H1 (cell line): Measurements from ENCODE around the gene LPAR4. TPM values are rescaled to one million over a fixed set of nuclear protein-coding genes. Genes with fewer than 3 reads are reported as not detected.

Experiments used
- CTCF ChIA-PET: fragments of 300-600 bp; sonication (Branson Sonifier 250); formaldehyde crosslinking; loops from one replicate; lab custom pipeline; 2021; ENCODE audit not compliant: partially characterized antibody; lab: Charles Lee
- POLR2A ChIA-PET: fragments of 300-600 bp; sonication (Branson Sonifier 250); formaldehyde crosslinking; loops from one replicate; lab custom pipeline; 2021; ENCODE audit warnings: inconsistent platforms; ENCODE audit not compliant: partially characterized antibody; lab: Charles Lee
- DNase-seq, 2 experiments: peaks; one replicate each; pipeline versions ENCODE4 v3.0.0 to v3.0.0-alpha.2; 2010 to 2022; ENCODE audit warnings: low spot score in 2 of 2, low read depth in 1 of 2, mixed read lengths in 1 of 2
- FAIRE-seq: peaks from 2 replicates; lab custom pipeline; 2011; peaks lifted over from hg19 to GRCh38; lab: Jason Lieb, UNC
- H2AFZ ChIP-seq: 2 replicates; pipeline ENCODE4 v1.8.1; 2012; ENCODE audit warnings: low read length, inconsistent platforms
- H2AK5ac ChIP-seq: 2 replicates; pipeline ENCODE4 v1.6.1; 2013; ENCODE audit warnings: low read depth, low read length
- H2BK120ac ChIP-seq: replicated peaks from 2 replicates; pipeline ENCODE3; 2013; ENCODE audit warnings: low read depth, low read length, inconsistent platforms
- H2BK12ac ChIP-seq: 2 replicates; pipeline ENCODE4 v1.6.1; 2013; ENCODE audit warnings: low read depth, low read length
- H2BK15ac ChIP-seq: 2 replicates; pipeline ENCODE4 v1.6.1; 2013; ENCODE audit warnings: low read length
- H2BK20ac ChIP-seq: 2 replicates; pipeline ENCODE4 v1.6.1; 2013; ENCODE audit warnings: low read length
- H2BK5ac ChIP-seq: 2 replicates; pipeline ENCODE4 v1.6.1; 2013; ENCODE audit warnings: low read depth, low read length
- H3K14ac ChIP-seq: 2 replicates; pipeline ENCODE4 v1.6.1; 2013; ENCODE audit warnings: inconsistent platforms; ENCODE audit not compliant: insufficient read length
- H3K18ac ChIP-seq: 2 replicates; pipeline ENCODE4 v1.6.1; 2013; ENCODE audit warnings: low read length; ENCODE audit errors: extremely low read depth
- H3K23ac ChIP-seq: 2 replicates; pipeline ENCODE4 v1.6.1; 2013; ENCODE audit warnings: inconsistent platforms; ENCODE audit not compliant: insufficient read length
- H3K23me2 ChIP-seq: 2 replicates; pipeline ENCODE4 v1.6.1; 2013; ENCODE audit warnings: low read depth, low read length
- H3K27ac ChIP-seq: 2 replicates; pipeline ENCODE4 v1.6.1; 2011; ENCODE audit warnings: low read depth, low read length, inconsistent platforms
- H3K27me3 ChIP-seq, 4 experiments: replicated peaks in 1 of 4; 1 replicate in 1 of 4; 2 replicates in 3 of 4; pipeline versions ENCODE4 v1.6.1 to v1.8.1; 2011 to 2013; ENCODE audit warnings: low read length in 3 of 4, mild to moderate bottlenecking in 3 of 4, inconsistent platforms in 2 of 4, mixed read lengths in 2 of 4, moderate library complexity in 1 of 4; ENCODE audit not compliant: control insufficient read depth in 3 of 4, insufficient read depth in 3 of 4; ENCODE audit errors: extremely low read depth in 1 of 4
- H3K36me3 ChIP-seq, 4 experiments: 2 replicates each; pipeline versions ENCODE4 v1.6.1 to v1.8.1; 2011 to 2013; ENCODE audit warnings: mild to moderate bottlenecking in 4 of 4, low read length in 3 of 4, moderate library complexity in 2 of 4, control low read depth in 1 of 4, inconsistent platforms in 1 of 4; ENCODE audit not compliant: insufficient read depth in 4 of 4, control insufficient read depth in 2 of 4
- H3K4ac ChIP-seq: replicated peaks from 2 replicates; pipeline ENCODE3; 2013; ENCODE audit warnings: low read length, low read depth, mixed read lengths, inconsistent platforms; ENCODE audit not compliant: insufficient read length
- H3K4me1 ChIP-seq, 4 experiments: replicated peaks in 1 of 4; 1 replicate in 1 of 4; 2 replicates in 3 of 4; pipeline versions ENCODE4 v1.6.1 to v1.8.1; 2011 to 2013; ENCODE audit warnings: low read length in 3 of 4, inconsistent platforms in 2 of 4, mixed read lengths in 1 of 4; ENCODE audit not compliant: insufficient read depth in 4 of 4, control insufficient read depth in 3 of 4
- H3K4me2 ChIP-seq, 2 experiments: 2 replicates each; pipeline versions ENCODE4 v1.6.1 to v1.8.1; 2011 to 2013; ENCODE audit warnings: low read depth in 2 of 2, low read length in 2 of 2, control low read depth in 1 of 2, inconsistent platforms in 1 of 2, mild to moderate bottlenecking in 1 of 2; ENCODE audit not compliant: insufficient read depth in 1 of 2
- H3K4me3 ChIP-seq, 4 experiments: fragments of 200-600, 300-600 bp in 1 of 4; sonication (generic), shearing (Covaris generic), sonication (Bioruptor Twin) in 1 of 4; 2 replicates each; pipeline versions ENCODE4 v1.5.1 to v1.8.1; 2011 to 2016; ENCODE audit warnings: low read length in 4 of 4, low read depth in 3 of 4, control low read depth in 2 of 4, inconsistent platforms in 2 of 4, mild to moderate bottlenecking in 2 of 4, mixed read lengths in 1 of 4, moderate library complexity in 1 of 4; ENCODE audit not compliant: insufficient read depth in 2 of 4; ENCODE audit errors: extremely low read depth in 1 of 4
- H3K56ac ChIP-seq: replicated peaks from 2 replicates; pipeline ENCODE3; 2013; ENCODE audit warnings: low read depth, mild to moderate bottlenecking, mixed read lengths, low read length, inconsistent platforms; ENCODE audit not compliant: insufficient read length
- H3K79me1 ChIP-seq: 2 replicates; pipeline ENCODE4 v1.6.1; 2013; ENCODE audit warnings: low read depth, low read length, control low read depth
- H3K79me2 ChIP-seq, 2 experiments: 2 replicates each; pipeline versions ENCODE4 v1.6.1 to v1.8.1; 2012 to 2013; ENCODE audit warnings: low read length in 2 of 2, mild to moderate bottlenecking in 2 of 2, inconsistent platforms in 1 of 2; ENCODE audit not compliant: insufficient read depth in 2 of 2, control insufficient read depth in 1 of 2
- H3K9ac ChIP-seq, 4 experiments: replicated peaks in 1 of 4; 1 replicate in 1 of 4; 2 replicates in 3 of 4; pipeline versions ENCODE4 v1.6.1 to v1.8.1; 2011 to 2013; ENCODE audit warnings: low read depth in 3 of 4, low read length in 3 of 4, control low read depth in 2 of 4, mild to moderate bottlenecking in 2 of 4, moderate library complexity in 2 of 4, inconsistent platforms in 1 of 4; ENCODE audit errors: extremely low read depth in 1 of 4
- H3K9me3 ChIP-seq, 2 experiments: 2 replicates each; pipeline versions ENCODE4 v1.6.1 to v1.8.1; 2012 to 2013; ENCODE audit warnings: mild to moderate bottlenecking in 2 of 2, moderate library complexity in 2 of 2, control low read depth in 1 of 2, inconsistent platforms in 1 of 2, low read depth in 1 of 2, low read length in 1 of 2, mixed read lengths in 1 of 2; ENCODE audit not compliant: insufficient read depth in 2 of 2
- H4K20me1 ChIP-seq, 2 experiments: replicated peaks in 1 of 2; 2 replicates each; pipeline versions ENCODE3 to v1.8.1; 2011 to 2013; ENCODE audit warnings: inconsistent platforms in 2 of 2, low read length in 2 of 2, mild to moderate bottlenecking in 1 of 2; ENCODE audit not compliant: insufficient read depth in 2 of 2, control insufficient read depth in 1 of 2
- H4K5ac ChIP-seq: 2 replicates; pipeline ENCODE4 v1.6.1; 2013; ENCODE audit warnings: low read length, low read depth, mixed read lengths, inconsistent platforms; ENCODE audit not compliant: insufficient read length
- H4K8ac ChIP-seq: 2 replicates; pipeline ENCODE4 v1.8.0; 2013; ENCODE audit warnings: mild to moderate bottlenecking, moderate library complexity, low read length, inconsistent platforms; ENCODE audit not compliant: insufficient read depth; ENCODE audit errors: extremely low read depth
- H4K91ac ChIP-seq: replicated peaks from 2 replicates; pipeline ENCODE3; 2013; ENCODE audit warnings: low read length, mixed read lengths, inconsistent platforms; ENCODE audit not compliant: insufficient read length
- ATF2 ChIP-seq: IDR thresholded peaks from 2 replicates; pipeline ENCODE4 v1.6.1; 2012; ENCODE audit warnings: low read length, inconsistent platforms
- EP300 ChIP-seq, 2 experiments: IDR thresholded peaks; 1 replicate in 1 of 2; 2 replicates in 1 of 2; pipeline ENCODE4 v1.6.1; 2011 to 2012; ENCODE audit warnings: low read depth in 2 of 2, low read length in 2 of 2, mild to moderate bottlenecking in 2 of 2, borderline replicate concordance in 1 of 2, inconsistent platforms in 1 of 2, moderate library complexity in 1 of 2
- HDAC2 ChIP-seq, 2 experiments: fragments of 300-600 bp in 1 of 2; sonication (generic) in 1 of 2; IDR thresholded peaks; 2 replicates each; pipeline ENCODE4 v1.6.1; 2011 to 2012; ENCODE audit warnings: low read depth in 2 of 2, low read length in 2 of 2, mild to moderate bottlenecking in 2 of 2, moderate library complexity in 2 of 2, borderline replicate concordance in 1 of 2, inconsistent platforms in 1 of 2
- KDM1A ChIP-seq: fragments of 200-600, 300-600 bp; sonication (generic); IDR thresholded peaks from 2 replicates; pipeline ENCODE4 v1.7.1; 2016; ENCODE audit warnings: mild to moderate bottlenecking, low read length, borderline replicate concordance
- MAX ChIP-seq: IDR thresholded peaks from 2 replicates; pipeline ENCODE4 v1.6.1; 2012; ENCODE audit warnings: inconsistent platforms
- PHF8 ChIP-seq: fragments of 200-600 bp; sonication (generic); conservative IDR thresholded peaks from 2 replicates; pipeline ENCODE4 v1.7.1; 2012; ENCODE audit warnings: low read depth, mild to moderate bottlenecking, inconsistent platforms, low read length, moderate library complexity
- RAD21 ChIP-seq, 2 experiments: IDR thresholded peaks in 1 of 2; conservative IDR thresholded peaks in 1 of 2; 2 replicates each; pipeline ENCODE4 v1.6.1; 2011; ENCODE audit warnings: low read depth in 2 of 2, low read length in 2 of 2, improper control_type of control experiment in 1 of 2, inconsistent platforms in 1 of 2, mild to moderate bottlenecking in 1 of 2, moderate library complexity in 1 of 2
- RXRA ChIP-seq: IDR thresholded peaks from 2 replicates; pipeline ENCODE4 v1.6.1; 2011; ENCODE audit warnings: low read depth, mild to moderate bottlenecking, low read length, moderate library complexity; ENCODE audit not compliant: insufficient read depth
- SIN3A ChIP-seq, 2 experiments: IDR thresholded peaks in 1 of 2; conservative IDR thresholded peaks in 1 of 2; 2 replicates each; pipeline ENCODE4 v1.6.1; 2011 to 2012; ENCODE audit warnings: low read length in 2 of 2, improper control_type of control experiment in 1 of 2, low read depth in 1 of 2, mild to moderate bottlenecking in 1 of 2
- SIRT6 ChIP-seq: IDR thresholded peaks from one replicate; pipeline ENCODE4 v1.7.1; 2012; ENCODE audit warnings: low read length, inconsistent platforms
- SIX5 ChIP-seq: IDR thresholded peaks from 2 replicates; pipeline ENCODE4 v1.6.1; 2011; ENCODE audit warnings: mild to moderate bottlenecking, low read depth, low read length
- SRF ChIP-seq: IDR thresholded peaks from 2 replicates; pipeline ENCODE4 v1.6.1; 2011; ENCODE audit warnings: mild to moderate bottlenecking, low read depth, low read length, moderate library complexity
- polyA plus RNA-seq, 7 experiments: library from polyadenylated mRNA; depleted of rRNA in 3 of 7; stranded (reverse) in 5 of 7; unstranded in 2 of 7; fragments of >200 nt in 5 of 7; fragments of 200-250 nt in 2 of 7; gene quantifications; 1 replicate in 5 of 7; 2 replicates in 1 of 7; 4 replicates in 1 of 7; pipeline versions ENCODE4 v1.2.1 to v1.2.3, GENCODE V29; 2011 to 2013; ENCODE audit warnings: missing spikeins in 2 of 7, mixed read lengths in 2 of 7
- total RNA-seq: library from RNA; stranded (reverse); fragmentation: NEBNext Ultra II Directional; extraction: Animal tissue kit (Norgen Biotek cat#: 25700); gene quantifications from 2 replicates; pipeline ENCODE4 v1.2.1, GENCODE V29; 2021

Gene LPAR4
- total and polyA plus RNA-seq, 2 of the 8 experiments (the other 6 are each of a cell fraction or from before 2014, with no cell fraction given): 7.6 to 16.3 TPM

DNA sequence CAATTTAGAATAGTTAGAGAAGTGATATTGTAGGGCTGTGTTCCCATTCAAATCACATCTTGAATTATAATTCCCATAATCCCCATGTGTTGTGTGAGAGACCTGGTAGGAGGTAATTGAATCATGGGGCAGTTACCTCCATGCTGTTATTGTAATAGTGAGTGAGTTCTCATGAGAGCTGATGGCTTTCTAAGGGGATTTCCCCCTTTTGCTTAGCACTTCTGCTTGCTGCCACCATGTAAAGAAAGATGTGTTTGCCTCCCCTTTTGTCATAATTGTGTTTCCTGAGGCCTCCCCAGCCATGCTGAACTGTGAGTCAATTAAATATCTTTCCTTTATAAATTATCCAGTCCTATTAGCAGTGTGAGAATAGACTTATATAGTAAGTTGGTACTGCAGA is 53.2 kb downstream of the LPAR4 start:
- H3K4me3 ChIP-seq: no peak overlapping the region
- FAIRE-seq (no peak), DNase-seq (no peak)
- ChIA-PET POLR2A (no interaction called here), CTCF (interaction anchor here (0.7 kb wide), 1 partner anchor 197 kb away, joined by 3 read pairs; no protein-coding TSS in a partner anchor)
- H3K9me3 ChIP-seq: no peaks in the 10 kb centered on the region
- no peaks in the 10 kb centered on the region for H4K20me1 ChIP-seq
- H4K5ac ChIP-seq: no peak overlapping the region
- H2BK15ac ChIP-seq: no peak overlapping the region
- no peak overlapping the region for H2AK5ac ChIP-seq
- H3K36me3 ChIP-seq: no peaks in the 10 kb centered on the region
- H2BK20ac ChIP-seq: no peak overlapping the region
- no peak overlapping the region for H2BK12ac ChIP-seq
- H2BK120ac ChIP-seq: no peak overlapping the region
- no peak overlapping the region for H2AFZ ChIP-seq
- no peak overlapping the region for H3K14ac ChIP-seq
- no peaks in the 10 kb centered on the region for H3K79me2 ChIP-seq
- no peaks in the 10 kb centered on the region for H3K27me3 ChIP-seq
- no peak overlapping the region for H3K27ac ChIP-seq
- H3K23ac ChIP-seq: no peak overlapping the region
- no peak overlapping the region for H3K9ac ChIP-seq
- no peak overlapping the region for H4K91ac ChIP-seq
- no peak overlapping the region for H3K4me2 ChIP-seq
- H3K23me2 ChIP-seq: no peaks in the 10 kb centered on the region
- no peak overlapping the region for H3K56ac ChIP-seq
- no peak overlapping the region for H3K18ac ChIP-seq
- no peaks in the 10 kb centered on the region for H3K79me1 ChIP-seq
- H3K4ac ChIP-seq: no peak overlapping the region
- no peak overlapping the region for H4K8ac ChIP-seq
- no peaks in the 10 kb centered on the region for H3K4me1 ChIP-seq
- H2BK5ac ChIP-seq: no peak overlapping the region
- TF ChIP-seq RAD21 (IDR thresholded peaks at IDR 0.05 in 1 of 2, conservative IDR thresholded peaks at IDR 0.05 in 1 of 2; ENCODE audit: low read depth in 2 of 2, low read length in 2 of 2): no peak
- TF ChIP-seq SIN3A (conservative IDR thresholded peaks at IDR 0.05 in 1 of 2, IDR thresholded peaks at IDR 0.05 in 1 of 2; ENCODE audit: low read depth in 1 of 2, low read length in 2 of 2): no peak
- TF ChIP-seq SRF: no peak
- TF ChIP-seq EP300 (IDR thresholded peaks at IDR 0.05; ENCODE audit: borderline replicate concordance in 1 of 2, low read depth in 2 of 2, low read length in 2 of 2): no peak
- no peak for TF ChIP-seq HDAC2 (IDR thresholded peaks at IDR 0.05; ENCODE audit: borderline replicate concordance in 1 of 2, low read depth in 2 of 2, low read length in 2 of 2)
- no peak for TF ChIP-seq ATF2
- TF ChIP-seq PHF8: no peak
- TF ChIP-seq KDM1A: no peak
- TF ChIP-seq SIRT6: no peak
- no peak for TF ChIP-seq RXRA
- TF ChIP-seq MAX: no peak
- no peak for TF ChIP-seq SIX5
